ENCODE data around the gene SOBP. TPM values are rescaled to one million over a fixed set of nuclear protein-coding genes. Genes with fewer than 3 reads are reported as not detected.
"Not testable (repeated sequence)": the region's sequence is repeated elsewhere in the genome, so short reads cannot be mapped to it uniquely, and the experiment has no call there.

SOBP gene
- total RNA-seq, 1 experiment from 2014 or later = 1.7 TPM

- Mint-ChIP-seq H3K27me3 (ENCODE audit: unreplicated experiment) (peaks cover 10% of the 10 kb centered on the region), H3K27ac (ENCODE audit: unreplicated experiment) (no peak overlapping the region), H3K36me3 (ENCODE audit: insufficient read depth, unreplicated experiment) (no peaks in the 10 kb centered on the region), H3K9me3 (ENCODE audit: low read depth, unreplicated experiment) (no peaks in the 10 kb centered on the region), H3K4me3 (ENCODE audit: low read depth, unreplicated experiment) (no peak overlapping the region), H3K4me1 (ENCODE audit: low read depth, unreplicated experiment) (no peaks in the 10 kb centered on the region)
- TF ChIP-seq CTCF (IDR thresholded peaks at IDR 0.05; ENCODE audit: unreplicated experiment) = no peak
- intact Hi-C loops (cut with micrococcal nuclease; ENCODE audit: unreplicated experiment) = no loop called here
- CTCF ChIA-PET = no interaction called here
- DNase-seq = no peak
- no TSS peak for BruUV-seq (replicated peaks)
Measured at GRCh38 chr6:107466062-107466461, 23.9 kb upstream of the SOBP start.

DNA sequence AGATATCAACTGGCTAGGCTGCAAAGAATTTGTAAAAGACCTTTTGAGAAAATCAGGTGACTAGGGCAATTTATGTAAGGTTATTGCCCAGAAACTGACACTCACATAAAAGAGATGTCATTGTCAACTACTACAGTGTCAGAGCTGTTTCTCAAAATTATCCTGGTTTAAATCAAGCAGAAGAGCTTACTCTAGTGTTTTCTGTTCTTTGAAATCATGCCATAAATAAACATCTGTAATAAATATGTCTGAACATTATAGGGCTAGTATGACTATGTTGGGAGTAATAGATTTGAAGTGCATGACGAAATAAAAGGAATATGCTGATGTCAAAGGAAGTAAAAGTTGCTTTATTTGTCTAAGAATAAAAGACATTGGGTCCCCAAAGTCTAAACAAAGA, 19.6 kb upstream of the SOBP start:
- H3K4me1 Mint-ChIP-seq (ENCODE audit: low read depth, unreplicated experiment) = no peaks in the 10 kb centered on the region
- no peaks in the 10 kb centered on the region for H3K36me3 Mint-ChIP-seq (ENCODE audit: insufficient read depth, unreplicated experiment)
- H3K4me3 Mint-ChIP-seq (ENCODE audit: low read depth, unreplicated experiment) = no peak overlapping the region
- H3K27me3 Mint-ChIP-seq (ENCODE audit: unreplicated experiment) = peaks cover 10% of the 10 kb centered on the region
- TF ChIP-seq CTCF (IDR thresholded peaks at IDR 0.05; ENCODE audit: unreplicated experiment) = no peak
- BruUV-seq (replicated peaks) = no TSS peak
- no peak for DNase-seq
- CTCF ChIA-PET = no interaction called here
- intact Hi-C loops (cut with micrococcal nuclease; ENCODE audit: unreplicated experiment) = no loop called here
- no peak overlapping the region for H3K27ac Mint-ChIP-seq (ENCODE audit: unreplicated experiment)
- no peaks in the 10 kb centered on the region for H3K9me3 Mint-ChIP-seq (ENCODE audit: low read depth, unreplicated experiment)

DNA sequence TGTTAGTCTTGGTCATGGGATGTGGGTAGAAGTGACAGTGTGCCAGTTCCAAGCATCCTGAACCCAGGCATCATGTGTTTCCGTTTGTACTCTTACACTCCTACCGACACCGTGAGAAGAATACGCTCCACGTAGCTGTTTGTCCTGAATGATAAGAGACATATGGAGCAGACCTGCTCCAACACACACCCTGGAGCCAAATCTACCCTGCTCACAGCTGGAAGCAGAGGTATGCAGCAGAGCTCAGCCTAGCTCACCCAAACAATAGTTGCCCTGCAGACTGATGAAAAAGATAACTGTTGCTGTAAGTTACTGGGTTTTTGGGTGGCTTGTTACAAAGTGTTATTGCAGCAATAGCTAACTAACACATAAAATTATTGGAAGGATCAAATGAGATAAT, 16.3 kb upstream of the SOBP start:
- Mint-ChIP-seq H3K36me3 (ENCODE audit: insufficient read depth, unreplicated experiment) (no peaks in the 10 kb centered on the region), H3K4me3 (ENCODE audit: low read depth, unreplicated experiment) (no peak overlapping the region), H3K27ac (ENCODE audit: unreplicated experiment) (no peak overlapping the region), H3K9me3 (ENCODE audit: low read depth, unreplicated experiment) (no peaks in the 10 kb centered on the region), H3K27me3 (ENCODE audit: unreplicated experiment) (no peaks in the 10 kb centered on the region), H3K4me1 (ENCODE audit: low read depth, unreplicated experiment) (no peaks in the 10 kb centered on the region)
- no peak for TF ChIP-seq CTCF (IDR thresholded peaks at IDR 0.05; ENCODE audit: unreplicated experiment)
- CTCF ChIA-PET = no interaction called here
- intact Hi-C loops (cut with micrococcal nuclease; ENCODE audit: unreplicated experiment) = no loop called here
- BruUV-seq (replicated peaks) = no TSS peak
- DNase-seq = no peak

DNA sequence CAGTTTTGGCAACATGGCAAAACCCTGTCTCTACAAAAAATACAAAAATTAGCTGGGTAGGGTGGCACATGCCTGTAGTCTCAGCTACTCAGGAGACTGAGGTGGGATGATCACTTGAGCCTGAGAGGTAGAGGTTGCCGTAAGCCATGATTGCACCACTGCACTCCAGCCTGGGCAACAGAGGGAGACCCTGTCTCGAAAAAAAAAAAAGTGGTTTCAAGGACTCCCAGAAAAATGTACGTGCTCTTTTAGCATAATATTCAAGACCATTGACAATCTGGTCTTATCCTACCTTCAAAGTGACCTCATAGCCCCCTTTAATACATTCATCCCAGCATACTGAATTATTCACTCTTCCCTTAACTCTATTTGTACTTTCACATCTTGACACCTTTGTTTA, 14.6 kb upstream of the SOBP start:
- H3K4me1 Mint-ChIP-seq (ENCODE audit: low read depth, unreplicated experiment); H3K27me3 Mint-ChIP-seq (ENCODE audit: unreplicated experiment); H3K27ac Mint-ChIP-seq (ENCODE audit: unreplicated experiment); BruUV-seq (replicated peaks); DNase-seq; H3K4me3 Mint-ChIP-seq (ENCODE audit: low read depth, unreplicated experiment); H3K9me3 Mint-ChIP-seq (ENCODE audit: low read depth, unreplicated experiment); H3K36me3 Mint-ChIP-seq (ENCODE audit: insufficient read depth, unreplicated experiment); intact Hi-C loops (cut with micrococcal nuclease; ENCODE audit: unreplicated experiment): not testable (repeated sequence)
- CTCF ChIA-PET = interaction anchor here (0.7 kb wide), 1 partner anchor 16 kb away, joined by 3 read pairs; the partner anchor contains the start of gene PDSS2

DNA sequence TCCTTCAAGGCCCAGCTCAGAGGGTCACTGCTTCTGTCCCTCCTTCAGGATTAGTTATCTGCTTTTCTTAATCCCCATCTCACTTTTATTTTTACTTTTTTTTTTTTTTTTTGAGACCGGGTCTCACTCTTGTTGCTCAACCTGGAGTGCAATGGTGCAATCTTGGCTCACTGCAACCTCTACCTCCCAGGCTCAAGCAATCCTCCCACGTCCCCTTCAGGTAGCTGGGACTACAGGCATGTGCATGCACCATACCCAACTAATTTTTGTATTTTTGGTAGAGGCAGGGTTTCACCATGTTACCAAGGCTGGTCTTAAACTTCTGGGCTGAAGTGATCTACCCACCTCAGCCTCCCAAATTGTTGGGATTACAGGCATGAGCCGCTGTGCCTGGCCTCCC, 14.1 kb upstream of the SOBP start:
- CTCF ChIA-PET = interaction anchor here (0.7 kb wide), 1 partner anchor 17 kb away, joined by 3 read pairs; the partner anchor contains the start of gene PDSS2
- H3K4me1 Mint-ChIP-seq (ENCODE audit: low read depth, unreplicated experiment); H3K4me3 Mint-ChIP-seq (ENCODE audit: low read depth, unreplicated experiment); DNase-seq; BruUV-seq (replicated peaks); H3K27ac Mint-ChIP-seq (ENCODE audit: unreplicated experiment); H3K27me3 Mint-ChIP-seq (ENCODE audit: unreplicated experiment); intact Hi-C loops (cut with micrococcal nuclease; ENCODE audit: unreplicated experiment); H3K36me3 Mint-ChIP-seq (ENCODE audit: insufficient read depth, unreplicated experiment); H3K9me3 Mint-ChIP-seq (ENCODE audit: low read depth, unreplicated experiment): not testable (repeated sequence)

Measured in Calu3 (cell line).